ELR (cell line): Measurements from ENCODE around the gene TBL1XR1.

Source experiments
- DNase-seq: peaks from one replicate; pipeline ENCODE4 v3.0.0-alpha.2; 2015; ENCODE audit warnings: low read depth

The TBL1XR1 gene

GRCh38 chr3:177061369-177061768 is 135.9 kb downstream of the TBL1XR1 start:
- no peak for DNase-seq

GRCh38 chr3:177060492-177060891 is 136.8 kb downstream of the TBL1XR1 start:
- DNase-seq = no peak

GRCh38 chr3:177058648-177059047 is 138.6 kb downstream of the TBL1XR1 start:
- DNase-seq = no peak

- DNase-seq = no peak
These were observed 139.5 kb downstream of the TBL1XR1 start for GRCh38 chr3:177057768-177058167.

- no peak for DNase-seq
These were observed 140.4 kb downstream of the TBL1XR1 start for GRCh38 chr3:177056927-177057326.

GRCh38 chr3:177055605-177056571 is 141.4 kb downstream of the TBL1XR1 start:
- no peak for DNase-seq

GRCh38 chr3:177053107-177053506 is 144.2 kb downstream of the TBL1XR1 start:
- no peak for DNase-seq

- no peak for DNase-seq
These were observed 145.9 kb downstream of the TBL1XR1 start for GRCh38 chr3:177051411-177051810.

- DNase-seq = peak; percentile 69
These were observed 146.6 kb downstream of the TBL1XR1 start for GRCh38 chr3:177050501-177051237.

GRCh38 chr3:177045767-177046166 is 151.5 kb downstream of the TBL1XR1 start:
- no peak for DNase-seq

GRCh38 chr3:177045222-177045621 is 152.1 kb downstream of the TBL1XR1 start:
- no peak for DNase-seq

GRCh38 chr3:177041730-177042551 is 155.3 kb downstream of the TBL1XR1 start:
- DNase-seq = no peak

- DNase-seq = no peak
These were observed 156.1 kb downstream of the TBL1XR1 start for GRCh38 chr3:177041021-177041729.

GRCh38 chr3:177039490-177040274 is 157.6 kb downstream of the TBL1XR1 start:
- DNase-seq = no peak

- DNase-seq = peak; percentile 18
These were observed 160.0 kb downstream of the TBL1XR1 start for GRCh38 chr3:177037241-177037640.

GRCh38 chr3:177035676-177036075 is 161.6 kb downstream of the TBL1XR1 start:
- no peak for DNase-seq

GRCh38 chr3:177034832-177035475 is 162.3 kb downstream of the TBL1XR1 start:
- no peak for DNase-seq

- DNase-seq = no peak
These were observed 170.6 kb downstream of the TBL1XR1 start for GRCh38 chr3:177026505-177027277.

- no peak for DNase-seq
These were observed 181.4 kb downstream of the TBL1XR1 start for GRCh38 chr3:177015881-177016280.
